GM19324 (cell line): ENCODE data around the gene PLA2G4D.
"Not testable (repeated sequence)": the region's sequence is repeated elsewhere in the genome, so short reads cannot be mapped to it uniquely, and the experiment has no call there.

Experiments used
- ATAC-seq: cut with Tn5 transposase; IDR thresholded peaks from one replicate; pipeline ENCODE4 v1.9.1; 2021; ENCODE audit warnings: mild to moderate bottlenecking, moderate library complexity; ENCODE audit not compliant: unreplicated experiment, low FRiP score

The PLA2G4D gene

DNA sequence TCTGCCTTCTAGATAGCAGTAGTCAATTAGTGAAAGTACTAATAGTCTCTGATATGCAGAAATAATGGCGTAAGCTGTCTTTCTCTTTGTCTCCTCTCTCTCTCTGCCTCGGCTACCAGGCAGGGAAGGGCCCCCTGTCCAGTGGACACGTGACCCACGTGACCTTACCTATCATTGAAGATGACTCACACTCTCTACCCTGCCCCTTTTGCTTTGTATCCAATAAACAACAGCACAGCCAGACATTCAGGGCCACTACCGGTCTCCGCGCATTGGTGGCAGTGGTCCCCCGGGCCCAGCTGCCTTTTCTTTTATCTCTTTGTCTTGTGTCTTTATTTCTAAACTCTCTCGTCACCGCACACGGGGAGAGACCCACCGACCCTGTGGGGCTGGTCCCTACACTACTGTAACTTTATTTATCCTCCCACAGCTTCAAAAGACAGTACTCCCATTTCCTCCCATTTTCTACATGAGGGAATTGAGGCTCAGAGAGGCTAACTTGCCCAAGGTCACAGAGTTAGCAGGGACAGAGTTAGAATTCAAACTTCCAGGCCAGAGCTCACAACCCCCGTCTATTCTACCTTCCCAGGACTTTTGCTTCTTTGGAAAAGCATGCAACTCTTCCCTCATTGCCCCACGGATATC lies 2.5 kb downstream of the PLA2G4D start:
- ATAC-seq = not testable (repeated sequence)

DNA sequence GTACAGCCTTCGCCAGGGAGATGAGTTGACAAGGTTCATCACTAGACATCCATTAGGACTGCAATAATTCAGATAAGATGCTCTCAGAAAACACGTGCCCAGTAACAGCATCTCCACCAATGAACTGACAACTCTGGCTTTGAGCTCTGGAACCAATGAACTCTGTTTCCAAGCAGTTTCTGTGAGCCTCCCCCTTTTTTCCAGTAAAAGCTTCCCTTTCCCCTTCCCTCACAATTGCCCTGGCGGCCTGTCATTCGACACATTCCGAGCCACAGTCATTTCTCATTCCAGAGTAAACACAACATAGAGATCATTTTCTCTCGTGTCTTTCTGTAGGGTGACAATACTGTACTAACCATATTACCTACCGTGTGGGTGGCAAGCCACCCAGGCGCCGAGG lies 3.6 kb downstream of the PLA2G4D start:
- no peak for ATAC-seq

DNA sequence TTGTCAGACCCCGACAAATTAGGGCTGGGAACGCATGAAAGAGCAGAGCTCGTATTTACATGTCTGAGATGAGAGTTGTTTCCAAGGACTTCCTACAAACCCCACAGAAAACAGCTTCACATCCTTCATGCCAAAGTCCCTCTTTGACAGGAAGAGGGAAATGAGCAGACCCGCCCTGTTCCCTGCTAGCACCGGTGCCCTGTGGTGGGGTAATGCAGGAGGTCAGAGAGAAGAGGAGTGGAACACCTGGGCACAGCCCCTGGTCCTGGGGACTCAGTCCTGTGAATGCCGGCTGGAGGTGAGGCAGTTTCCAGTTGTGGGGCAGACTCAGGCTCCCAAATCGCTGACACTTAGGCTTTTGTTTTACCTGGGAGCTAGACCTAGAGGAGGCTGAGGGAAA lies 4.0 kb downstream of the PLA2G4D start:
- no peak for ATAC-seq

DNA sequence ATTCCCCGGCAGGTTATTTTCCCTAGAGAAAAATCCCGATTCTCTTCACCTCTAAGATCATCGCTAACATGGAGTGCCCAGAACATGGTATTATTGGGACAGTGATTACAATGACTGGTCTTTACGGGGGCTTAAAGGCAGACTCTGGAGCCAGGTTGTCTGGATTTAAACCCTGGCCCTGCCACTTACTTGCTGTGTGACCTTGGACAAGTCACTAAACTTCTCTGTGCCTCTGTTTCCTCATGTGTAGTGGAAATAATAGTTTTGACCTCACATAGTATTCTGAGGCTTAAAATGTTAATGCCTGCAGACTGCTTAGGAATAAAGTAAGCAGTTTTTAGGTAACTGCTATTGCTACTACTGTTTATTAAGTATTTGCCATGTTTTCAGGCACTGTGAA lies 4.4 kb downstream of the PLA2G4D start:
- ATAC-seq = no peak

DNA sequence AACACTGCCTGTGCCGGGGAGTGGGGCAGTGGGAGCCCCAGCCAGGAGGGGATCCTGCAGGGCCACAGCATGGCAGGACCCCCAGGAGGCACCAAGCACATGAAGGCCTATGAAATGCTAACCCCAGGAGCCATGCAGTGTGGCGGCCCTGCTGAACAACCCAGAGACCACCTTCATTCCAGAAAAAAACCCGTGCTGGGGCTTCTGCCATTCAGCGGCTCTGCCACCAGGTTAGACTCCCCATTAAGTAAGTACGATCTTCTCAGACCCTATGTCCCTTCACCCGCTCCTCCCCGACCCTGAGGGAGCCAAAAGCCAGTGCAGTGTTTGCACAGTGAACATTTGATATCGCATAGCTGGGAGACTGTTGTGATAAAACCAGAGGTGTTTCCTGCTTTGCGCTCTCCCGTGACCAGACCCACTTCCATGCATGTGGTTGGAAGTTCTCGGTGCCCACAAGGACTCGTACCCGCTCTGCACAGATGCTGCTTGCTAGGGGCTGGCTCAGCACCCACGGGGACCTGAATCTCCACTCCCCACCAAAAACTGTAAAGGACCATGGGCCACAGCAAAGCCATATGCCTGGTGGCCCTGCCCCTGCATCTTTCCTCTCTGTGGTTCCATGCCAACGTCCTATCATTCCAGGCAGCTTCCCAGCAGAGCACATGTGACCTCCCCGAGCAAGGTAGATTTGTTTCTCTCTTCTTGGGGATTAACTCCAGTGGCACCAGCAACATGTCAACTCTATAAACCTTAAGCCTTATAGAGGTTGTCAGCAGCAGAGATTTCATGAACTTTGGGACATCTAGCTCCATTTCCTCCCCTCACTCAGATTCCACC lies 5.3 kb downstream of the PLA2G4D start:
- no peak for ATAC-seq

DNA sequence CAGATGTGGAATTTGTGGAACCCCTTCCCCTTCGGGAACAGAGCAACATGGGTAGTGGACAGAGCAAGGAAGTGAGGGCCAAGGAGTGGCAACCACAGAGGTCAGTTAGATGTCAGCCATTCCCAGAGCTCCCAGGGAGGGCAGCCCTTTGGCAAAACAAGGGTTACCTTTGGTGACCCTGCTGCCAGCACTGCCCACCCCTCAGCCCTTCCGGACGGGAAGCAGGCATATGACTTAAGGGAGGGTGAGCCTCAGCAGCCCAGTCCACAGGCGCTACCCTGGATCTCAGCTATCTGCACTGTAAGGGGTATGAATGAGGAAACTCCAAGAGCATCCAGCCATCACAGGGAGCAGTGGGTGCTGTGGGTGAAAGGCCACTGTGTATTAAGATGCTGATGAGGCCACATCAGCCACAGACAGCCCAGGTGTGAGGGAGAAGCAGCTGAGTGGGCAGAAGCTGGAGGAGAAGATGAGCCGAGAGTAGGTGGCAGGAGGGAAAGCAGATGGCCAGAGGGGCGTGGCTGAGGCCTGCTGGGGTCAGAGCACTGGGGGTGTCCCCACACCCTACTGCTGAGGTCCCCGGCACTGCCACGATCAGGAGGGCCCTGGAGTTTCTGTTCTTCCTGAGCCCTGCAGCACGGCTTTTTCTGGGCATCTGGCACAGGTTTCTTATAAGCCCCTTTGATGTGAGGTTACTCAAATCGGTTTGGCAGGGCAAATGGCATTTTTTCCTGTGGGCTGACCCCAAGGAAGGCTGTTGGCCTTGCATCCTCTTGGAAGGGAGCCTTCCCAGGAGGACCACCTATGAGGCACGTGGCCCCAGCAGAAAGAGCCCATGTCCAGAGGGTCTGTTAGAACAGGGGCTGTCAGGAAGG lies 6.2 kb downstream of the PLA2G4D start:
- no peak for ATAC-seq

DNA sequence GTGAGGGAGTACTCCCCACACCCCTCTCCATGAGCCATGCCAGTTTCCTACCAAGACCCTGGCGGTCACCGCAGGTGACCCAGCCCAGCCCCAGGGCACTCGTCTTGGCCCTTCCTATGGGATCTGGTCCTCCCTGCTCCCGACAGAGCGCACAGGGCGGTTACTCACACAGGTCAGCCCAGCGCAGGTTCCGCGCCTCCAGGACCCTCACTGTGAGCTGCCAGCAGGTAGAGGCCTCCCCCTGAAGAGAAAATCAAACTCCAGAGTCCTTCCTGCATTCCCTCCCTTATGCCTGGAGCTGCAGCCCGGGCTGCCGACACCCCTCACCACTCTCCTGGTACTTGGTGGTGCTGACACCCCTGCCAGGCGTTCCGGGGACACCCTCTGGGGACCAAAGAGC lies 6.9 kb downstream of the PLA2G4D start:
- ATAC-seq = no peak

DNA sequence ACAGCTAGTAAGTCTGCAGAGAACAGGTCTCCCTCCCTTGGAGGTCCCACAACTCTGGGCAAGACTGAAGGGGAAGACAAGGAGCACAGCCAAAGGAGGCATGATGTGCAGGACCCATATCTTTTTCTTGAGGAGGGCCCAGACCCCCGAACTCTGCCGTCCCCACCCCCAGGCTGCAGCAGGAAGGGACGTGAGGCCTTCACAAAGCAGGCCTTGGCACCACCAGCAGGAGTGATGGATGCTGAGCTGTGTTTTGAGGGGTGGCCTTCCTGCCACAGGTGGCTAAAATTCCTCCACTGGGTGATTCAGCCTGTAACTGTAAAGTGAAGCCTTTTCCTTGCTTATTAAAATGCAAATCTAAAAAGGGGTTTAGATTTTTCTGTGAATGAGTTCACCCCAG lies 8.6 kb downstream of the PLA2G4D start:
- ATAC-seq = no peak

DNA sequence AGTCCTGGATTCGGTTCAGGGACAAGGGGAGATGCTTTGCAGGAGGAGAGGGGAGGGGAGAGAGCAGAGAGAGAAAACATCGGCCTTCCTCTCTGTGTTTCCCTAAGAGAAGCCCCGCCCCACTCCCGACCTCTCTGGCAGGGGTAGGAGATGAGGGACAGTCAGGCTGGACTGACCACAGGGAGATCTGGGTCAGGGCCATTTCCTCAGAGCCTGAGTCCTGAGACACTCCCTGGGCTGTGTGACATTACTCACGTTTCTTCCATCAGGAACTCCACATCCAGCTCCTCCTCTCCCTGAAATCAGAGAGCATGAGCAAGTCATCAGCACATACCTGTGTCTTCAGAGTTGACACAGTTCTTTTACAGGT lies 9.1 kb downstream of the PLA2G4D start:
- ATAC-seq = no peak

DNA sequence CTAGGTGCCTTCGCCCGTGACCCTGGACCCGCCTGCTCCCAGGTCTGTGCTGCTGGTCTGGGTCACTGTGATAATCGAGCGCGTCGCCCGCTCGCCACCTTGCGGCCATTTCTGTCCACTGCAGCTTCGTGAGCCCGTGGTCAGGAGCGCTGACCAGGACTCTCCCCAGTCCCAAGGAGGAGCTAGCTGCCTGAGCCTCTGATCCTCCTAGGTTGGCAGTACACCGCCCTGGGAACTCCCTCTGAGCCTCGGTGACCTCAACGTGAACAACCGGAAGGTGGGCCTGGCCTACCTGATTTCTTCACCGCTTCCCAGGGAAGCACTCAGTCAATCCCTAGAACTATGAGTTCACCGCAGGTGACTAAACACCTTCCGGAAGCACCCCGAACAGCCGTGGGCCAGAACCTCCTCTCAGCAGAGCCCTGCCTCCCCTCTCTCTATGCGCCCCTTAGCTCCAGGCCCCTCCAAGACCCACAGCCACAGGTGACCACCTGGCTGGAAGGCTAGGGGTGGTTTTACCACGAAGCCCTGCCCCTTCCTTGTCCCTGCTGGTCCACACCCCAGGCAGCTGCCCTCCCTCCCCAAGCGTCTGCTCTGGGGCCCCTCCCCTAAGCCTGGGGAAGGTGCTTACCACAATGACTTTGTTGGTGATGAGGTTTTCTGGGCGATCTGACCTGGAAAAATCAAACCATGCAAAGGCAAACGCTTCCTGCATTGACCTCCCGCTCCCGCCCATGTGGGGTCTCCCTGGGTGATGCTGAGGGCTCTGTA lies 9.7 kb downstream of the PLA2G4D start:
- no peak for ATAC-seq

DNA sequence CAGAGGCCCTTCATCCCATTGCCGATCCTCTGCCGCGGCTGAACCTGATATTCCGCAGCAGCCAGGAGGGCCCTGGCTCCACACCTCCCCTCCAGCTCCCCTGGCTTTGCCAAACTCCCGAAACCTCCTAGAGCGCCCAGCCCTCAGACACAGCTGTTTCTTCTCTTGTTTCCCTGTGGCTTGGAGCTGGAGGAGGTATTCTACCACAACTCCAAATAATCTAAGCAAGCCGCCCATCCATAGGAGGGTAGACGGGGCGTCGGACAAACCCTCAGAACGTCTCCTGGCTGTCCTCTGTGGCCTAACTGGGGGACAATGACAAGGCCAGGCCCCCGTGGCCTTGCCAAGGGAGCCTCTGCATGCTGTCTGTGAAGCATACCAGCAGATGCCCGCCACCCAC lies 10.4 kb downstream of the PLA2G4D start:
- ATAC-seq = no peak

DNA sequence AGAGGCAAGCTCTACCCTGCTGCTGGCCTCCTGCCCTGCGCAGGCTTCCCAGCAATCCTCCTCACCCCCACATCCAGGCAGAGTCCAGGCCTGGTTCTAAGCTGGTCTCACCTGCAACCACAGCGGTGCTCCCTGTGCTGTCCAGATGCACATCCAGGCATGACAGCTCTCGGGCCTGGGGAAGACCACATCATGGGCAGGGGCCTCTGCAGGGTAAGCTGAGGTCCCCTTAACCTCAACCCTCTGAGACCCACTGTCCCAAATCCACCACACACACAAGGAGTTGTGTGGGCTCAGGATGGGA lies 10.8 kb downstream of the PLA2G4D start:
- ATAC-seq = no peak

DNA sequence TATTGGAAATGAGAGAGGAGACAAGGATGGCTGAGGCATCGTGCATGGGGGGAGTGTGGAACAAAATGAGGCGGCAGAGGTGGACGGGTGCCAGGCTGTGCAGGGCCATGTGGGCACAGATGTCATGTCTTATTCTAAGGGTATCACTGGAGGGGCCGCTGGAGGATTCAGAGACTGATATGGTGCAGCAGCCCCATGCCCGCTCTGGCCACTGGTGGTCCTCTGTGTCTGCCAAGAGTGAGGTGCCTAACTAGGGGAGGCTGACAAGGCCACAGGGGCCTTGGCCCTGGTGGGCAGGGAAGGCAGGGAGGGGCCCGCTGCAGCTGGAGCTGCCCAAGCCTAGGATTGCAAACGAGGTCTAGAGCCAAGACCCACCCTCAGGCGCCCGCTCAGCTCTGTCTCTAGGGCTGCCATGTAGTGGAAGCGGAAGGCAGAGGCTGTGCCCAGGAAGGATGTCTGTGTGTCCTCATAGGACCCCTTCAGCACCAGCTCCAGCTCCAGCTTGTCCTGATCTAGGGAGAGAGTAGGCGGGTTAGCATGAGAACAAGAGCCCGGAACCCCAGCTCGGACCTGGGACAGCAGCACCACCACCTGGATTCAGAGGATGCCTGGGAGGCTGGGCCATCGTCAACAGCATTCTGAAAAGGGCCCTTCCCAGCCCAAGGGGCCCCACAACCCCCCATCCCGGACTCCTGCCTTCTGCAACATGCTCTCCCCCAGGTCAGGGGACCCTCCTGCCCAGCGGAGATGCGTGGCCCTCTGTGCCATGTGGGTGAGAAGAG lies 11.3 kb downstream of the PLA2G4D start:
- ATAC-seq = no peak

DNA sequence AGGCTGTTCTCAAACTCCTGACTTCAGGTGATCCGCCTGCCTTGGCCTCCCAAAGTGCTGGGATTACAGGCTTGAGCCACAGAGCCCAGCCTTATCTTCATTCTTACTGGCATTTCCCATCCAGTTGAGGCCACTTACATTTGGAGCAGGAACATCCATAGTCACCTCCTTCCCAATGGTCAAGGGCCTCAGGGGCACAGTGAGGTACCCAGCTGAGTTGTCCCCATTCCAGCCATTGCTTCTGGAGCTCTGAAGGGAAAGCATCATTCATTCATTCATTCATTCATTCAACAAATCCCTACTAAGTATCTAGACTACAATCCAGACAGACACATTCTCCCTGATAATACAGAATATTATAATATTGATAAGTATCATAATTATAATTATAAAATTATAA lies 12.2 kb downstream of the PLA2G4D start:
- no peak for ATAC-seq

DNA sequence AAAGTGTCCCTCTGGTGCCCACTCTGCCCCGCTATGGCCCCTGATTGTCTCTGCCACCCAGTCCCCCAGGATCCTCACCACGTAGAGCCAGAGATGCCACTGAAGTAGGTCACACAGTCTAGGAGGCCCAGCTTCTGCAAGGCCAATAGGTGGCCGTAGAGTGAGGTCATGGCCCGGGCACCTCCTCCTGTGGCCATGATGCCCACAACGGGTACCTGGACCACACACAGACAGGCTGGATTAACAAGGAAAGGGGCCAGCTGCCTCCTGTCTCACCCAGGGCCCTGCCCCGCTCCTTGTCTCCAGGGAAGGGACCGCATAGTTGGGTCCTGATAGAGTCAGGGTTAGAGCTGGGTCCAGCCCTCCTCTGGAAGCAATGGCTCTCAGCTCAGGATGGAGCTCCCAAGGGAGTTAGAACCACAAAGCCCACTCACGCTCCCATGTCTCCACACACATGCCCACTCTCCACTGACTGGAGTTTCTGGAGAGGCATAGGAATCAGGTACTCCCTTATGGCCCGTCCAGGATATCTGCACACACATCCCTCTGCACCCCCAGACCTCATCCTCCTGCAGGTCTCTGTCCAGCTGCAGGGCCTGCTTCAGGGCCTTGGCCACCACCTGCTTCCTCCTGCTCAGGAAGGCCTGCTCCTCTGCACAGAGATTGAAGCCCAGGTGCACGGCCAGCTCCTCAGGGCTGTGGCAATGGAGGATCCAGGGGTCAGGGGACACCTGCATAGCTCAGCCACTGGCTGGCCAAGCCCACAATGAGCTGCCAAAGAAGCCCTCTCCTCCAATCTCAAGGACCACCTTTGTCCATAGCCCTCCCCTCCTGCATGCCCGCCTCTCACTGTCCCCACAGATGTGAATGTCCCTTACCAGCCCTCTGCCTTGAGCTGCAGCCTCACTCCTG lies 13.2 kb downstream of the PLA2G4D start:
- no peak for ATAC-seq

DNA sequence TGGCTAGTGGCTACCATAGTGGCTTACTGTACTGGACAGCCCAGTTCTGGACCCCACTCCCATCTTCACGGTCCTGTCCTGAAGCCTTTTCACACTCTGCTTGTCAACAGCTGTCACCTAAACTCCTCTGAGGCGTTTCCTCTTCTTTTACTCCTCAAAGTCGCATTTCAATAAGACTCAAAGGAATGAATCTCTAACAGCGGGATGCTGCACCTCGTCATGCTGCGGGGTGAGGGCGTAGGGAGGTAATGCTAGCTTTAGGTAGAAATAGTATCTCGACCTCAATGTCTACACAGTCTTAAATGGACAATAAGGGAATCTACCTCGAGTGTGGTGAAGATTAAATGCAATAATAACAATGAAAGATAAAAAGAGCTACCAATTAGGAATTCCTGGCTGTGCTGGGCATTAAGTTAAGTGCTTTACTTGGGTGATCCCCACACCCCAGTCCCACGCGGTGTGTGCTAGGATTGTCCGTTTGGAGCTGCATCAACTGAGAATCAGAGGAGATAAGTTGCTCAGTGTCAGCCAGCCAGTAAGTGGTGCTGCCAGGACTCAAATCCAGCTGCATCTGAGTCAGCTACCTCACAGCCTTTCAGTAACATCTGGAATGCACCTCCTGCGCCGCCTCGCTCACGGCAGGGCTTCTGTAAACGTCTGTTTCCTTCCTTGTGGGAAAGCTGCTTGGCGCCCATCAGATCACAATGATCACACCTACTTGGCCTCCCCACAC lies 14.0 kb downstream of the PLA2G4D start:
- ATAC-seq = no peak

DNA sequence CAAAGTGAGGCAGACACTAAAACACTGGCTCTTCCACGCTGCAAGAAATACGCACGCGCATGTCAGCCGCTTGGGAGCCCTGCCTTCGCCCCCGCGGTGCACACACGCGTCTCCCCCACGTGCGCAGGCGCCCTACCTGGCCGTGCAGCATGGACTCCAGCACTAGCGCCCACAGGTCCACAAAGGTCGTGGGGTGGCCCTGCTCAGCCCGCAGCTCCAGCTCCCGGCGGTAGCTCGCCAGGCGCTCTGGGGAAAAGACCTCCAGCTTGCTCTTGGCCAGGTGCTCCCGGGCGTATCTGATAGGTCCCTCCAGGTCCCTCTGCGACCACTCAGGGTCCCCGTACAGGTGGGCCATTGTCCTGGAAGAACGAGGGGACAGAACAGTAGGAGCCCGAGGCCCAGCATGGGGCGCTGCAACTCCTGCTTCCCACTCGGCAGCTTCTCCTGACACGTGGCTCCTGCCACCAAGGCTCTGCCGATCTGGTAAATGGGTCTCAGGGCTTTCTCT lies 14.9 kb downstream of the PLA2G4D start:
- ATAC-seq = no peak

DNA sequence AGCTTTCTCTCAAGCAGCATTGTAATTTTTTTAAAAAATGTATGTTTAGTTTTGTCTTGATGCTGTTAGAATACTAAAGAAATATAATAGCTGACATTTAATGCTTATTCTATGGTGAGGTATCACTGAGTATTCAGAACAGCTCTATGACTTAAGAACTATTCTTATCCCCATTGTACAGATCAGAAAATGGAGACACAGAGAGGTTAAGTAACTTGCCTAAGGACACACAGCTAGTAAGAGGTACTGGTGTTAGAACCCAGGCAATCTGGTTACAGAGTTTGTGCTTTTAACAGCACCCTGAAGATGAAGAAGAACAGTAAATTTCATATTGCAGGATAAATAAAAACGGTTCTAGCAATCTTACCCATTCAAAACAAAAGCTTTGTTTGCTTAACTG lies 15.5 kb downstream of the PLA2G4D start:
- ATAC-seq = no peak
